DND-41 (cell line): ENCODE results near the gene SNX1.

Source experiments
- ATAC-seq: fragments of 200-7000 bp; cut with Tn5 transposase; 3 replicates; pipeline ENCODE4 v1.9.1; 2021; ENCODE audit warnings: low read depth; ENCODE audit not compliant: insufficient read depth
- DNase-seq: peaks from one replicate; pipeline ENCODE4 v3.0.0-alpha.2; 2020
- H2AFZ ChIP-seq: 2 replicates; pipeline ENCODE4 v1.6.0; 2012; ENCODE audit warnings: low read depth, low read length
- H3K27ac ChIP-seq: 2 replicates; pipeline ENCODE4 v1.5.1; 2012; ENCODE audit warnings: low read length, inconsistent platforms
- H3K27me3 ChIP-seq: fragments of 200-600 bp; sonication (generic); 2 replicates; pipeline ENCODE4 v1.6.0; 2012; ENCODE audit warnings: low read length, mild to moderate bottlenecking, inconsistent platforms; ENCODE audit not compliant: insufficient read depth, poor library complexity
- H3K36me3 ChIP-seq: 2 replicates; pipeline ENCODE4 v1.5.1; 2012; ENCODE audit warnings: low read length, inconsistent platforms; ENCODE audit not compliant: insufficient read depth
- H3K4me1 ChIP-seq: 2 replicates; pipeline ENCODE4 v1.5.1; 2012; ENCODE audit warnings: mild to moderate bottlenecking, low read length; ENCODE audit not compliant: insufficient read depth
- H3K4me2 ChIP-seq: 2 replicates; pipeline ENCODE4 v1.6.0; 2012; ENCODE audit warnings: mild to moderate bottlenecking, moderate library complexity, low read length, inconsistent platforms; ENCODE audit not compliant: insufficient read depth
- H3K4me3 ChIP-seq, 2 experiments: fragments of 200-600 bp in 1 of 2; shearing (Covaris generic) in 1 of 2; 2 replicates each; pipeline ENCODE4 v1.5.1; 2012 to 2016; ENCODE audit warnings: inconsistent platforms in 2 of 2, low read length in 2 of 2, mild to moderate bottlenecking in 2 of 2, low read depth in 1 of 2, moderate library complexity in 1 of 2
- H3K79me2 ChIP-seq: 2 replicates; pipeline ENCODE4 v1.6.0; 2012; ENCODE audit warnings: low read length, inconsistent platforms; ENCODE audit not compliant: insufficient read depth
- H3K9ac ChIP-seq: 2 replicates; pipeline ENCODE4 v1.6.0; 2012; ENCODE audit warnings: low read depth, mild to moderate bottlenecking, inconsistent platforms, low read length, moderate library complexity
- H3K9me3 ChIP-seq: 2 replicates; pipeline ENCODE4 v1.5.1; 2012; ENCODE audit warnings: low read length, moderate library complexity, mild to moderate bottlenecking, inconsistent platforms; ENCODE audit not compliant: insufficient read depth, severe bottlenecking
- H4K20me1 ChIP-seq: 2 replicates; pipeline ENCODE4 v1.6.0; 2012; ENCODE audit warnings: low read length; ENCODE audit not compliant: insufficient read depth
- CTCF ChIP-seq: IDR thresholded peaks from 2 replicates; pipeline ENCODE4 v1.5.1; 2012; ENCODE audit warnings: borderline replicate concordance, low read length, moderate library complexity, mild to moderate bottlenecking; ENCODE audit not compliant: poor library complexity, severe bottlenecking; ENCODE audit errors: extremely low read depth
- EZH2 ChIP-seq: IDR thresholded peaks from 3 replicates; pipeline ENCODE4 v1.6.1; 2012; ENCODE audit warnings: borderline replicate concordance, low read depth, mild to moderate bottlenecking, moderate library complexity, low read length, inconsistent platforms; ENCODE audit not compliant: severe bottlenecking

SNX1 gene

GRCh38 chr15:64131547-64131946 is 35.8 kb downstream of the SNX1 start:
- Histone ChIP-seq H4K20me1 (no peaks in the 10 kb centered on the region), H3K4me3 (no peak overlapping the region), H3K27ac (no peak overlapping the region), H3K27me3 (no peaks in the 10 kb centered on the region), H3K9me3 (no peaks in the 10 kb centered on the region), H3K36me3 (peaks cover 89% of the 10 kb centered on the region), H3K9ac (no peak overlapping the region), H2AFZ (no peak overlapping the region), H3K4me2 (no peak overlapping the region), H3K79me2 (no peaks in the 10 kb centered on the region), H3K4me1 (no peaks in the 10 kb centered on the region)
- no peak for TF ChIP-seq EZH2
- no peak for TF ChIP-seq CTCF
- ATAC-seq (no peak), DNase-seq (no peak)

- H3K9me3 ChIP-seq = no peaks in the 10 kb centered on the region
- TF ChIP-seq CTCF (no peak), EZH2 (no peak)
- H3K27me3 ChIP-seq = no peaks in the 10 kb centered on the region
- no peak overlapping the region for H3K9ac ChIP-seq
- no peak overlapping the region for H3K27ac ChIP-seq
- no peak overlapping the region for H2AFZ ChIP-seq
- no peak overlapping the region for H3K4me2 ChIP-seq
- H3K79me2 ChIP-seq = no peaks in the 10 kb centered on the region
- no peak overlapping the region for H3K4me3 ChIP-seq
- no peak for DNase-seq
- H3K4me1 ChIP-seq = no peaks in the 10 kb centered on the region
- peaks cover 90% of the 10 kb centered on the region for H3K36me3 ChIP-seq
- no peaks in the 10 kb centered on the region for H4K20me1 ChIP-seq
- no peak for ATAC-seq
These were observed 36.4 kb downstream of the SNX1 start for GRCh38 chr15:64132217-64132616.

- no peak overlapping the region for H3K27ac ChIP-seq
- no peak overlapping the region for H2AFZ ChIP-seq
- H3K4me3 ChIP-seq = no peak overlapping the region
- H3K4me1 ChIP-seq = no peaks in the 10 kb centered on the region
- H3K4me2 ChIP-seq = no peak overlapping the region
- no peak overlapping the region for H3K9ac ChIP-seq
- no peaks in the 10 kb centered on the region for H3K9me3 ChIP-seq
- DNase-seq = no peak
- no peak for ATAC-seq
- TF ChIP-seq EZH2 (no peak), CTCF (no peak)
- no peaks in the 10 kb centered on the region for H3K27me3 ChIP-seq
- H3K36me3 ChIP-seq = peaks cover 88% of the 10 kb centered on the region
- no peaks in the 10 kb centered on the region for H4K20me1 ChIP-seq
- H3K79me2 ChIP-seq = no peaks in the 10 kb centered on the region
These were observed 38.0 kb downstream of the SNX1 start for GRCh38 chr15:64133623-64134344.
